Adrenal gland (tissue), 12 donors: Measurements from ENCODE around the gene TBC1D9B. TPM values are rescaled to one million over a fixed set of nuclear protein-coding genes. Genes with fewer than 3 reads are reported as not detected.

ENCODE experiments used
- DNase-seq, 7 donors: peaks; one replicate each; pipeline ENCODE4 v3.0.0-alpha.2; 2019 to 2020
- H3K27ac ChIP-seq, 5 donors: fragments of 200-600 bp; sonication (generic) in 4 of 5; 1 replicate in 3 of 5; 2 replicates in 2 of 5; pipeline versions ENCODE4 v1.5.1 to v1.8.0; 2016 to 2020; ENCODE audit warnings: mild to moderate bottlenecking in 1 of 5
- H3K27me3 ChIP-seq: fragments of 200-600 bp; 2 replicates; pipeline ENCODE4 v1.8.0; 2021
- H3K36me3 ChIP-seq, 2 donors: fragments of 200-600 bp; replicated peaks in 1 of 2; 1 replicate in 1 of 2; 2 replicates in 1 of 2; pipeline versions ENCODE4 v1.5.1 to v1.8.0; 2018 to 2022
- H3K4me1 ChIP-seq, 2 donors: fragments of 200-600 bp; replicated peaks in 1 of 2; 1 replicate in 1 of 2; 2 replicates in 1 of 2; pipeline versions ENCODE4 v1.5.1 to v1.8.0; 2018 to 2021
- H3K4me3 ChIP-seq, 4 donors: fragments of 200-600 bp; sonication (generic) in 3 of 4; one replicate each; pipeline ENCODE4 v1.5.1; 2016 to 2018
- H3K9me3 ChIP-seq, 3 donors: fragments of 200-600 bp; sonication (generic) in 1 of 3; replicated peaks in 1 of 3; 1 replicate in 2 of 3; 2 replicates in 1 of 3; pipeline versions ENCODE4 v1.5.1 to v1.8.0; 2016 to 2021
- CTCF ChIP-seq, 6 experiments: fragments of 450-650 bp in 4 of 6; fragments of 200-600 bp in 2 of 6; sonication (generic) in 1 of 6; IDR thresholded peaks; 1 replicate in 5 of 6; 2 replicates in 1 of 6; pipeline versions ENCODE4 v1.5.1 to v1.8.0; 2016 to 2021; ENCODE audit warnings: antibody characterized with exemption in 6 of 6, mild to moderate bottlenecking in 2 of 6, moderate library complexity in 1 of 6
- POLR2A ChIP-seq, 2 donors: fragments of 450-650 bp; IDR thresholded peaks; one replicate each; pipeline ENCODE4 v1.6.1; 2017; ENCODE audit warnings: antibody characterized with exemption in 2 of 2, mild to moderate bottlenecking in 2 of 2, moderate library complexity in 1 of 2
- WGBS, 4 donors: extraction: QIAGEN DNeasy Blood & Tissue Kit in 2 of 4; methylation state at CpG; one replicate each; pipeline versions ENCODE4 v1.1.5 to v1.1.7; 2013 to 2017; 5-methylcytosine and 5-hydroxymethylcytosine counted together
- intact Hi-C, 2 donors: fragments of 100-400 bp; cut with DNase I; formaldehyde crosslinking; loops; one replicate each; pipeline versions ENCODE4 v1.14.1 to v1.15.0; 2022 to 2023
- polyA plus RNA-seq, 3 donors: library from polyadenylated mRNA; stranded (reverse); fragments of 200-250 nt in 2 of 3; fragments of 350-450 nt in 1 of 3; fragmentation: Illumina TruSeq in 1 of 3; extraction: RNeasy Lipid Tissue Mini Kit (QIAGEN cat#74804) in 1 of 3; gene quantifications; one replicate each; pipeline ENCODE4 v1.2.3, GENCODE V29; 2013 to 2014
- total RNA-seq, 9 donors: library from RNA; depleted of rRNA in 4 of 9; stranded (reverse); fragments of >200 nt in 4 of 9; fragments of 120-200 nt in 1 of 9; fragmentation: NEBNext Ultra II Directional in 1 of 9; extraction: Animal tissue kit (Norgen Biotek cat#: 25700) in 1 of 9; gene quantifications; one replicate each; pipeline versions ENCODE4 v1.1.0 to v1.2.4, GENCODE V29; 2013 to 2023
- donor health status: healthy with polysubstance abuse.
- donor health status: Bipolar disorder and iron deficiency.
- donor health status: DM: yes; HTN: yes; CAD: no.
- donor health status: DM: no; HTN: no; CAD: no.
- donor health status: DM: no; HTN: no; CAD: no.
- donor health status: DM: yes; HTN: yes; CAD: no.

The TBC1D9B gene
- total and polyA plus RNA-seq, 12 donors, result 30.7 to 192 (median 128) TPM

- intact Hi-C loops, result loop anchor here in 1 of 2 donors (10.0 kb wide), 1 partner anchor 83 kb away; the partner anchor contains the start of gene TBC1D9B
Observed at GRCh38 chr5:179821298-179822058, 86.2 kb downstream of the TBC1D9B start.

GRCh38 chr5:179820483-179821297 is 87.0 kb downstream of the TBC1D9B start, which contains the start of gene SQSTM1:
Gene SQSTM1 (plus strand): TSS chr5:179820905. CDS start chr5:179820937, 32 bp downstream.
- TF ChIP-seq CTCF (IDR thresholded peaks at IDR 0.05) (peak in 2 of 6 experiments; percentile 25 to 42), POLR2A (IDR thresholded peaks at IDR 0.05) (peak; percentile 99 to 100)
- peak; percentile 79 to 90 (median 84) for DNase-seq
- intact Hi-C loops, result loop anchor here in 1 of 2 donors (10.0 kb wide), 1 partner anchor 84 kb away; the partner anchor contains the start of gene TBC1D9B
- Histone ChIP-seq H3K4me3 (peak within 1 kb of the TSS; percentile 52 to 99 (median 86)), H3K27ac (peak within 1 kb of the TSS; percentile 97 to 100 (median 99)), H3K36me3 (peaks cover 0 to 34% of the 10 kb centered on the region in 2 donors), H3K27me3 (no peaks in the 10 kb centered on the region), H3K9me3 (no peaks in the 10 kb centered on the region), H3K4me1 (peaks cover 68 to 75% of the 10 kb centered on the region in 2 donors)
- 0 to 1% (median 0%) methylated on average over 1 to 81 of the region's 81 CpGs for WGBS, 4 donors

More at GRCh38 chr5:179821298-179822058, 86.2 kb downstream of the TBC1D9B start:
- 0% methylated on average over 2 to 54 of the region's 54 CpGs for WGBS, 4 donors
- Histone ChIP-seq H3K4me1 (peaks cover 66 to 81% of the 10 kb centered on the region in 2 donors), H3K9me3 (no peaks in the 10 kb centered on the region), H3K27me3 (no peaks in the 10 kb centered on the region), H3K36me3 (peaks cover 0 to 42% of the 10 kb centered on the region in 2 donors), H3K4me3 (peak overlapping the region; percentile 52 to 99 (median 86)), H3K27ac (peak overlapping the region; percentile 89 to 100 (median 99))
- TF ChIP-seq CTCF (IDR thresholded peaks at IDR 0.05) (no peak), POLR2A (IDR thresholded peaks at IDR 0.05) (peak; percentile 68 to 94)
- DNase-seq, result peak; percentile 94 to 98 (median 98)

- DNase-seq, result peak in 1 of 7 donors; percentile 78
- 19 to 31% (median 28%) methylated on average over 5 to 12 of the region's 12 CpGs; no CpG with 5 or more reads in 1 of the 4 donors for WGBS, 4 donors
- H3K27ac ChIP-seq, result peak overlapping the region; percentile 97 to 100 (median 99)
- no peaks in the 10 kb centered on the region for H3K27me3 ChIP-seq
- H3K4me1 ChIP-seq, result peaks cover 68 to 69% of the 10 kb centered on the region in 2 donors
- intact Hi-C loops, result loop anchor here in 1 of 2 donors (10.0 kb wide), 1 partner anchor 85 kb away; the partner anchor contains the start of gene TBC1D9B
- H3K4me3 ChIP-seq, result peak overlapping the region in 3 of 4 donors; percentile 31 to 99 (median 81)
- TF ChIP-seq POLR2A (IDR thresholded peaks at IDR 0.05), result no peak
- no peak for TF ChIP-seq CTCF (IDR thresholded peaks at IDR 0.05)
- no peaks in the 10 kb centered on the region for H3K9me3 ChIP-seq
- peaks cover 0 to 28% of the 10 kb centered on the region in 2 donors for H3K36me3 ChIP-seq
Observed at GRCh38 chr5:179820127-179820482, 87.6 kb downstream of the TBC1D9B start.
